C4-2B (cell line): ENCODE data around the gene ALKBH6.

Source experiments
- CTCF ChIP-seq: fragments of 450-650 bp; conservative IDR thresholded peaks from 2 replicates; pipeline ENCODE4 v1.5.1; 2017; ENCODE audit warnings: mild to moderate bottlenecking
- ZFX ChIP-seq: fragments of 450-650 bp; IDR thresholded peaks from 2 replicates; pipeline ENCODE4 v1.6.1; 2017

- TF ChIP-seq CTCF (no peak), ZFX (no peak)
These were observed 3.6 kb downstream of the ALKBH6 start for GRCh38 chr19:36010402-36010801.
